Measurements from ENCODE around the gene OIT3.

OIT3 gene

DNA sequence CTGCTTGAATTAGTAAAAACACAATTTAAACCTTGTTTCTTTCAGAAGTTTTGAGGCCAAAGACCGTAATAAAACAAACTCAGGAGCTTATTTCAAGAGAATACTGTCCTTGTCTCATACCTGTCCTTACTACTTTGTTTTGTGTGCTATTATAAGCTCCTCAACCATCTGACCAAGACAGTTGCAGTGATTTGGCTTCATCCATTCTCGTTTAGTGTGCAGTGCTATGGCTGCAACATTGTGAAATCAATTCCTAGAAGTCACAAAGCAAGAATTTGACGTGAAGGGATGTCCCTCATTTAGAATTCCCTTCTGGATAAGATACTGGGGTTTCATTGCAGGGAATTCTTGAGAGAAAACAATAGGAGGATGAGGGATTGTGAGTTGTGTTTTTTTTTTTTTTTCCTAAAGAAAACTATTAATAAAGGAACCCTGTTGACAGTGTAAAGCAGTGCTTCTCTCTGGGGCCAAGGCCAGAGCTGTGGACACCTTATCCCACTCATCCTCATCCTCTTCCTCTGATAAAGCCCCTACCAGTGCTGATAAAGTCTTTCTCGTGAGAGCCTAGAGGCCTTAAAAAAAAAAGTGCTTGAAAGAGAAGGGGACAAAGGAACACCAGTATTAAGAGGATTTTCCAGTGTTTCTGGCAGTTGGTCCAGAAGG, at the start of gene OIT3:
TSS of gene OIT3 (plus strand) at position 604 of the 663 bp plus-strand sequence. CDS start 60 bp downstream, outside the sequence.
- DNase-seq (ENCODE audit: low read depth in 3 of 3), result no peak

DNA sequence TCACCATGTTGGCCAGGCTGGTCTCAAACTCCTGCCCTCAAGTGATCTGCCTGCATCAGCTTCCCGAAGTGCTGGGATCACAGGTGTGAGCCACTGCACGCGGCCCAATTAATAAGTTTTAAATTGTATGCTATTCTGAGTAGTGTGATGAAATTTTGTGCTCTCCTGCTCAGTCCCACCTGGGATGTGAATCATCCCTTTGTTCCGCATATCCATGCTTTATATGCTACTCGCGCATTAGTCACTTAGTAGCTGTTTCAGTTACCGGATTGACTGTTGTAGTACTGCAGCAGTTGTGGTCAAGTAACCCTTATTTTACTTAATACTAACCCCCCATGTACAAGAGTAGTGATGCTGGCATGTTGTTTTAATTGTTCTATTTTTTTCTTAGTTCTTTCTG, 47.3 kb upstream of the OIT3 start:
- DNase-seq (ENCODE audit: low read depth in 3 of 3), result no peak

DNA sequence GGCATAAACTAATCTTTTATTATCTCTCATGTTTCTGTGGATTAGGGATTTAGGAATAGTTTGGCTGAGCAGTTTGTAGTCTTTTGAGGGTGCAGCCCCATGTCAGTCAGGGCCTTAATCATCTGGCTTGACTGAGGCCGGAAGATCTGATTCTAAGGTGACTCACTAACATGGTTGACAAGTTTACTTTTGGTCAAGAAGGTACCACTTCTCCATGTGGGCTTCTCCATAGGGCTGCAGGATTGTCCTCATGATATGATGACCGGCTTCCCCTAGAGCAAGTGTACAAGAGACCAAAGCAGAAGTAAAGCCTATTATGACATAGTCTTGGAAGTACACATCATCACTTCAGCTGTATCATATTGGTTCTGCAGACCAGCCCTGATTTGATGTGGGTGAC, 45.9 kb upstream of the OIT3 start:
- DNase-seq (ENCODE audit: low read depth in 3 of 3), result no peak

DNA sequence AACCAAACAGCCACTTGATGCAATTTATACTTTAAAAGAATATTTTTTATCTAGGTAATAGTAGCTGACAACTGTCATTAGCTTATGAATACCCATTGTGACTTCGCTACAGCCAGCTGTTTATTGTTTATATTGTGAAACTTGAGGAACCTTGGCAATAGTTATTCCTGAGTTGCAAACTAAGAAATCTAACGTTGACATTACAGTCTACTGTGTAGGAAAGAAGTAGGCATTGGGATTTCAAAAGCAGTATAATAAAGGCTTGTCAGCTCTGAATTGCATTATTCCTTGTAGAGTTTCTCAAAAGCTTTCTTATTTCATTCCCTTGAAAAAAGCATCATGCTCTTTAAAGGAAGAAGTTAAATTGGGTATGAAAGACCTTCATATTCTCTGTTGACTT, 42.7 kb upstream of the OIT3 start:
- no peak for DNase-seq (ENCODE audit: low read depth in 3 of 3)

DNA sequence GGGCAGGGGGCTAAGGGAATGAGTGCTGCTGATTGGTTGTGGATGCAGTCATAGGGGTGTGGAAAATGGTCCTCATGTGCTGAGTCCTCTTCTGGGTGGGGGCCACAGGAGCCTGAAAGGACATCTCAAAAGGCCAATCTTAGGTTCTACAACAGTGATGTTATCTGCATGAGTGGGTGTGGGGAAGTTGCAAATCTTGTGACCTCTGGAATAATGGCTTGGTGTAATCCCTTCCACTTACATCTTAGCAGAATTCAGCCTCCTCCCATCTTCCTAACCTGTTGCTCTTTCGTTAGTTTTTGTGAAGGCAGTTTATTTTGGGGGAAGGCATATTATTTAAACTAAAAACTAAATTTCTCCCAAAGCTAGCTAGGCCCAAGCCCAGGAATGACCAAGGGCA, 42.0 kb upstream of the OIT3 start:
- DNase-seq (ENCODE audit: low read depth in 3 of 3), result no peak

DNA sequence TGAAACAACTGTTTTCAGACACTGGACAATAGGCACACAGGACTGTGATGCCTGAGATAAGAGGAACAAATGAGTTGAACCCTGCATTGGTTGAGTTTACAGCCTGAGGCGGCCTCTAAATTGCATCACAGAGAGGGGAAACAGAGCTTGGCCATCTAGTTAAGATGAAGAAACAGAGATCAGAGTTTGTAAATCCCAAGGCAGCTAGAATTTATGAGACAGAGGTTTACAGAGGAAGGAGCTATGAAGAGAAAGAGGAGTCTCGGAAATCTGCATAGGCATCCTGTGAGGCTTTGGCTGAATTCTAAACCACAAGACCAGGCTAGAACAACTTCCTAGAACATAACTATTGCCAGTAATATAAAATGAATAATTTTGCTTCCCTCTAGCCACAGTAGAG, 41.0 kb upstream of the OIT3 start:
- no peak for DNase-seq (ENCODE audit: low read depth in 3 of 3)

DNA sequence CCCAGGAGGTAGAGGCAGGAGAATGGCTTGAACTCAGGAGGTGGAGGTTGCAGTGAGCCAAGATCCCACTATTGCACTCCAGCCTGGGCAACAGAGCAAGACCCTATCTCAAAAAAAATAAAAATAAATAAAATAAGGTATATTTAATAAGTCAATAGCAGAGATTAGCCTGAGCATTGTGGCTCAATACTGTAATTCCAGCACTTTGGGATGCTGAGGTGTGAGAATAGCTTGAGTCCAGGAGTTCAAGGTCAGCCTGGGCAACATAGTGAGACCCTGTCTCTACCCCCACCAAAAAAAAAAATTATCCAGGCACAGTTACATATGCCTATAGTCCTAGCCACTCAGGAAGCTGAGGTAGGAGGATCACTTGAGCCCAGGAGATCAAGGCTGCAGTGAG, 38.4 kb upstream of the OIT3 start:
- DNase-seq (ENCODE audit: low read depth in 3 of 3), result no peak

DNA sequence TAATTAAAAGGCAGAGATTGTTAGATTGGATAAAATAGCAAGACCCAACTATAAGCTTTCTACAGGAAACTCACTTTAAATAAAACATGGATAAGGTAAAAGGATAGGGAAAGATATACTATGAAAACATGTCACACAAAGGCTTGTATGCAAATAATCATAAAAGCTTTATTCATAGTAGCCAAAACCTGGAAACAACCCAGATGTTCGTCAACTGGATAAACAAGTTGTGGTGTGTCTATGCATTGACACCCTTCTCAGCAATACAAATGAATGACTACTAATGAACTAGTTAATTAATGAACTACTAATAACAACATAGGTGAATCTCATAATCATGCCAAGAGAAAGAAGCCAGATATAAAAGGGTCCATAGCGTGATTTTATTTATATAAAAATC, 37.7 kb upstream of the OIT3 start:
- no peak for DNase-seq (ENCODE audit: low read depth in 3 of 3)

DNA sequence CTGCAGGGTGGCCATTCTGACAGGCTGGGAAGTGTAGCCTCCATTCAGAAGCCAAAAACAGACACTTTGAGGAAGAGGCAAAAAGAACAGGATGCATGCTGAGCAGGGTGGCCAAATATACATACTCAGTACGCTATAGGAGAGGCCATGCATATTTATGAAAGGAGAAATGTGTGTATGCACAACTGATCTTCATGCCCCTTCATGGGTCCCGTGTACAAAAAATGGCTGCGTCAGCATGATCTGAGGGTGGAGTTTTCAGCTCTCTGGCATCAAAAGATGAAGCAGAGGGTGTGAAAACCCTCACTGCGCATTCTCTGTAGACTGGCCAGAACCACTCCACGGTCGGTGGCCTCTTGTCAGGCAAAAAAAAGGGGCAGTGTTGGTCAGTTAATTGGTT, 35.5 kb upstream of the OIT3 start:
- DNase-seq (ENCODE audit: low read depth in 3 of 3), result no peak

DNA sequence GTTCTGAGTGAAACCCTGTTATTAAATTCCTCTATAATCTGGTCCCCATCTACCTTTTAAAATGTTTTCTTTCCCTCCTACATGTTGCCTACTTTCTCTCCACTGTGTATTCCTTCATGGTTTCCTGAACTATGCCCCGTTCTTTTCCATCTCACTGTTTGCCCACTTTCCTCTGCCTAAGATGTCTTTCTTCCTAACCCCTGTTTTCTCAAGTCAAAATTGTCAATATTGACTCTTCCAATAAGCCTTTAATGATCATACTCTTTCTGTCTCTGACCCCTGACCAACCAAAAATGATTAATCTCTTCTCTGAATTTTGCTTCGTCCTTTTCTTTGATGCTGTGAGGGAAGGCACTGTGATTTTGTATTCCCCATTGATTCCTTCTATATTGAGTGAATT, 30.6 kb upstream of the OIT3 start:
- DNase-seq (ENCODE audit: low read depth in 3 of 3), result no peak

DNA sequence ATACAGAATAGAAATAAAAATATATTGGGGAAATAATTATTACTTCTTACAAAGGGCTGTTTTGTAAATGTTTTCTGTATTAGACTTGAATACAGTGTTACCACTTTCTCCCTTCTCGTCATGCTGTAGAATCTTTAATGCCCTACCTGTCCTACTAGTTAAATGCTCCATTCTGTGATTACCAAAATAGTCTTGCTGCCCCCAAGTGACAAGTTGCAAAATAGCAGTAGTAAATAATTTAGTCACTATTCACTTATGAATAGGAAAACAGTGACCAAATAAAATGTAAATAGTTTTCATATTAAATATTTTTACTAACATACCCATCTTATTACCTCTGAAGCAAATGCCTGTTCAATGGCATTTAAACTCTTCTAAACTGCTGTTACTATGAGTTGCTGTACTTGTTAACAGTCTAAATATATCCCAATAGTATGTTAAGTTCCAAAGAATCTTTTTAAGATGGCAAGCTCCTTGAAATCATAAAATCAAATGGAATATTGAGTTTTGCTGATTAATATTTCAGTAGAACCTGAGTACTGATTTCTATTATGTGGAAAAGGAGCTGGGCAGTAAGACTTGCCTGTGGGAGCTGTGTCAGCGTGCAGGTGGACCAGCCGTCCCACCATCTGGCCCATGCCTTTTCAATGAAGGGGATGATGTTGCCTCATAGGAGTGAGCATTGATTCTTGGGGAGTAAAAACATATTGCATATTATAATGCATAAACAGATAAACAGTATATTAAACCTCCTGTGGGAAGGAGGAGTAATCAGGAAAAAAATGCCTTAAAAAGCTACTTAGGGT, 18.1 kb upstream of the OIT3 start:
- no peak for DNase-seq (ENCODE audit: low read depth in 3 of 3)

DNA sequence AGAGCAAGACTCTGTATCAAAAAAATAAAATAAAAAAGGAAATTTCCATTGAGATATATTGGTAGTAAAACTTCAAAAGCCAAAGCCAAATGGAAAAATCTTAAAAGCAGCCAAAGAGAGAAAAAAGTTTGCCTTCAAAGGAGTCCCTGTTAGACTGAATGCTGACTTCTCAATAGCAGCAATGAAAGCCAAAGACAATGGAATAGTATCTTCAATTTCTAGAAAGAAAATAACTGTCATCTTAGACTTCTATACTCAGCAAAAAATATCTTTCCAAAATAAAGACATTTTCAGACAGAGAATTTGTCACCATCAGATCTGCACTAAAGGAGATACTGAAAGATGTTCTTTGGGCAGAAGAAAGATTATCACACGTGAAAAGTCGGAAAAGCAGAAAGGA, 14.3 kb upstream of the OIT3 start:
- DNase-seq (ENCODE audit: low read depth in 3 of 3), result no peak

DNA sequence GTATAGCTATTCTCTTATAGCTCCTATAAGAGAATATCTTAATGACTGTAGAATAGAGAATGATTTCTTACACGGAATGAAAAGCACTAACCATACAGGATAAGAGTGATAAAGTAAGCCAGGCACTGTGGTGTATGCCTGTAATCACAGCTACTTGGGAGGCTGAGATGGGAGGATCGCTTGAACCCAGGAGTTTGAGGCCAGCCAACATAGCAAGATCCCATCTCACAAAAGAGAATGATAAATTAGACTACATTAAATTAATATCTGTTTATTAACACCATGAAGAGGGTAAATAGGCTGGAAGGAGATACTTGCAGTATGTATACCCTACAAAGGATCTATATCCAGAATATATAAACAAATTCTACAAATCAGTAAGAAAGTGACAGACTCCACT, 12.2 kb upstream of the OIT3 start:
- no peak for DNase-seq (ENCODE audit: low read depth in 3 of 3)

DNA sequence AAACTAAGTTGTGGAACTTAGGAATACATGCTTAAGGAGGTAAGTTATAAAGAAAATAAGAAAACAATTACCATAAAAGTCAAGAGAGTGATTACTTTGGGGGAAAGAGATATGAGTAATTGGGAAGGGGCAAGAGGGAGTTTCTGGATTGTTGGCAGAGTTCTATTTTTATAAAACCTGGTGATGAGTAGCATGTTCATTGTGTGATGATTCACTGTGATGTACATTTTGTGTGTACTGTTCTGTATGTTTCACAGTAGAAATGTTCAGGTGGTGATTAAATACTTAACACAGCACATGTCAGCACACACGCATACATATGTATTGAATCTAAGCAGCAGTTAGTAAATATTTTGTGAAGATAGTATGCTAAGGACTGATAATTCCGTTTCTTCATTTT, 9.7 kb upstream of the OIT3 start:
- DNase-seq (ENCODE audit: low read depth in 3 of 3), result no peak

DNA sequence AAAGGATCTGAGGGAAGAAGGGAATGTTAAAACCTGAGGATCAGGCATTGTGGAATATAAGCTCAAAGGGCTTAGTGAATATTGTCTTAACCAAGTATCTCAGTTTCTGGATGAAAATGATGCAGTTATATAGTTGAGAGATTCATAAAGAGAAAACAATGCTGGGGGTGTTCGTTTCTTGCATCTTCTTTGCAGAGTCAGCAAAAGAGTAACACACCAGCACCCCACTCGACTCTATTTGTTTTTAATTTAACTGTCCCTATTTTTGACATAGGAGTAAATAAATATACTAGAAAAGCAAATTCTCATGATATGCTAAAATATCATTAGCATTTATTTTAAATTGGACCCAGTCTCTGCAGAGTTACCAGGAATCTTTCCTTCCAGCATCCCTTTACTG, 7.6 kb upstream of the OIT3 start:
- no peak for DNase-seq (ENCODE audit: low read depth in 3 of 3)

DNA sequence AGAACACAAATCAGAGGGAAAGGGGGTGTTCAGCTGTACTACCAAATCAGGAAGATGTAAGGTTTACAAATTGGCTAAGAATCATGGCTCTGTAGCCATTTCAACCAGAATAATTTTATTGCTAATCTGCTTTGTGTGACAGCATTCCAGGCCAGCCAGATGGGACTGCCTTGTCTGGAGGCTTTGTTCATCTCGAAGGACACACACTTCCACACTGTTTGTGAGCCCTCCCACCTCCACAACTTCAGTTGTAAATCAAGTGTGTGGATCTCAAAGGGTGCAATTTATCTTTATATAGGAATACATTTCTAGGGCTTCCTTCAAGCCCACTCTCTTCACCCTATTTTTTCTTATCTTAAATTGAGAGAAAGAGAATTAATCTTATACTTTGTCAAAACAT, 6.9 kb upstream of the OIT3 start:
- DNase-seq (ENCODE audit: low read depth in 3 of 3), result no peak

DNA sequence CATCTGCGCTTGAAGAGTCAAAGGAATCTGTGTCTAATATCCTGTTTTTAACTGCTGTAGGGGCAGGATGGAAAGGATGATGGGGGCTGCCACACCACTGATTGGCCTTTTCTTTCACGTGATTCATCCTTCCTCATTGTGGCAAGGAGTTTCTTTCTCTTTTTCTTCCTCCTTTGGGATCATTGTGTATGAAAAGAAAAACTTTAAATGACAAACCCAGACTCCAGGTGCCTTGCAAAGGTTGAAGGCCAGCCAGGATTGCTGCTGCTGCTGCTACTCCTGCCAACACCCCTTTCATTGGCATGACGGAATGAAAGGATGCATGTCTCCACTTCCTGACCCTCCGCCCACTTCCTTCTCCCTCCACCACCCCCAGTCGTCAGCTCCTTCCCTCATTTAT, 6.5 kb upstream of the OIT3 start:
- DNase-seq (ENCODE audit: low read depth in 3 of 3), result no peak

DNA sequence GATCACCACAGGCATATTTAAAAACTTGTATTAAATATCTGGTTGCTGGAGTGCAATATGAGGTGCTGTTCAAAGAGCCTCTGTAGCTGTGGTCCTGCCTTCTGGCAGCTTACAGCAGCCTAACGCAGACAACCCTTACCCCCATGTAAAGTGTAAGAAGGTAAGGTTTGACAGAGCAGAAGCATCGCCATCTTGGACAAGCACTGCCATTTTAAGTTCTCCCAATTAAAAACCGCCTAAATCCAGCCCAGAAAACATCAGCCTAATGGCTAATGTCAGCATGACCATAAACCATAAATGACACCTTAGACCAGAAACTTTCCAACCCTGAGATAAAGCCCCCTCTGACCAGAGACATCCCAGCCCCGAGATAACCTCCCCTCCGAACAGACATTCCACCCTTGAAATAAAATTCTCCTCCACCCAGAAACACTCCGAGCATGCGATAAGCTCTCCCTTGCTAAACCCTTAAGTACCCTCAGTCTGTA, 5.3 kb upstream of the OIT3 start:
- DNase-seq (ENCODE audit: low read depth in 3 of 3), result no peak

DNA sequence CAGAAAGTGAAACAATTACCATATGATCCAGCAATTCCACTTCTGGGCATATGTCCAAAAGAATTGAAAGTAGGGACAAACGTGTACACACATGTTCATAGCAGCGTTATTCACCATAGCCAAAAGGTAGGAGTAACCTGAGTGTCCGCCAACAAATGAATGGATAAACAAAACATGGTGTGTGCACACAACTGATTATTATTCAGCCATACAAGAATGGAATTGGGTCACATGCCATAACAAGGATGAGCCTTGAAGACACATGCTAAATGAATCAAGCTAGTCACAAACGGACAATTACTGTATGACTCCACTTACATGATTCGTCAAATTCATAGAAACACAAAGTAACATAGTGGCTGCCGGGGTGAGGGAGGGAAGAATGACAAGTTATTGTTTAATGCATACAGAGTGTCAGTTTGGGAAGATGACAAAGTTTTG, 4.1 kb upstream of the OIT3 start:
- no peak for DNase-seq (ENCODE audit: low read depth in 3 of 3)

DNA sequence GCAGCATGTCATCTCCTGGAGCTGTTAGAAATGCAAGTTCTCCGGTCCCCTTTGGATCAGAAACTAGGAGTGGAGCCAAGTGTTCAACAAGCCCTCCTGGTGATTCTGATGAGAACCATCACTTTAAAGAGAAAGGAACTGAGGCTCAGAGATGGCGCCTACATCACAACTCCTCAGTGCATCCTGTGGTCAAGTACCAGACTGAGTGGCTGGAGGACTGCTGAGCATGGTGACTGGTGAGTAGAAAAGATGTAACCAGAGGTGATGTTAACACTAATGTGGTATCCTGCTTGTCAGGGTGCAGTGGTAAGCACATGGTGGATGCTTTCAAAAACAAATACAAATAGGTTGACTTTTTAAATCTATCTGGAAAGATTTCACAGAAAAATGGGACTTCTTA, 3.5 kb upstream of the OIT3 start:
- no peak for DNase-seq (ENCODE audit: low read depth in 3 of 3)

DNA sequence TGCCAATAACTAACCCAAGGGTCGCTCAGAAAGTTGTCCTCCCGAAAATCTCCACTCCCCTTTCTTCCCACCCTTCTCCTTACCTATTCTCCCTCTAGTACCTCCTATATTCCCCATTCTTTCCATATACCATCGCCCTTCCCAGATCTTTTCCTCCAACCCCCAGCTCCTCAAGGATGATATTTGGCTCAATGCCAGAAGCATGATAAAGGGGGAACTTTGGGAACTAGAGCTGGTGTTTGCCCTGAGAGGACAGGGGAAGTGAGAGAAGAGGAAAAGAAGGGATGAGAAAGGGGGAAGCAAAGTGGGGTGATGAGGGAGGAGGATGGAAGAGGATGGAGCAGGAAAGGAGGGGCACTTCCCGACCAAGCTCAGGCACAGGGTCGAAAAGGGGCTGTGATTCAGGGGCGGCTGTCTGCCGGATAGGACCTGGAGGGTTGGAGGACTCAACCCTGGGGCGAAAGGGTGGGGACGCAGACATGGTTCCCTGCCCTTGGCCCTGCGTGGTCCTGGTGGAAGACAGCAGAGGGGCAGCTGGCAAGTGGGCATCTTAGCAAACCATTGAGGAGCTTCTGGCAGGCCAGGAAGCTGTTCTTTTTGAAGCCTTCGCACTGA, 1.8 kb downstream of the OIT3 start:
- DNase-seq (ENCODE audit: low read depth in 3 of 3), result no peak

DNA sequence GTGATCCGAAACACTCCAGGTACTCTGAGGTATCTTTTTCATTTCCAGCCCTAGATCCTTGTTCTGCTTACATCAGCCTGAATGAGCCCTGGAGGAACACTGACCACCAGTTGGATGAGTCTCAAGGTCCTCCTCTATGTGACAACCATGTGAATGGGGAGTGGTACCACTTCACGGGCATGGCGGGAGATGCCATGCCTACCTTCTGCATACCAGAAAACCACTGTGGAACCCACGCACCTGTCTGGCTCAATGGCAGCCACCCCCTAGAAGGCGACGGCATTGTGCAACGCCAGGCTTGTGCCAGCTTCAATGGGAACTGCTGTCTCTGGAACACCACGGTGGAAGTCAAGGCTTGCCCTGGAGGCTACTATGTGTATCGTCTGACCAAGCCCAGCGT, 5.1 kb downstream of the OIT3 start:
- DNase-seq (ENCODE audit: low read depth in 3 of 3), result no peak

DNA sequence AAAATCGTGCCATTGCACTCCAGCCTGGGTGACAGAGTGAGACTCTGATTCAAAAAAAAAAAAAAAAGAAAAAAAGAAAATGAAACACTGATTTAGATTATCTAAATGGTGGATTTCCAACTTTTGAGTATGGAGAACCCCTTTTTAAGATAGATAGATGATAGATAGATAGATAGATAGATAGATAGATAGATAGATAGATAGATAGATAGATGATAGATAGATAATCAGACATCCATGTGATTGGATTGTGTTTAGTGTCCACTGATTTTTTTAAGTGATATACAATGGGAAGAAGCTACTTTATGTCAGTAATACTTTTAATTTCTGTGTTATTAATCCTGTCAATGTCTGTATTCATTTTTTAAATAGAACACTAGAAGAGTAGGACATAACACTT, 6.0 kb downstream of the OIT3 start:
- DNase-seq (ENCODE audit: low read depth in 3 of 3), result no peak
